Natural killer cell (primary cell): Measurements from ENCODE around the gene MPO. TPM values are rescaled to one million over a fixed set of nuclear protein-coding genes. Genes with fewer than 3 reads are reported as not detected.

Source experiments
- ATAC-seq, 3 donors: fragments of 150-1000 bp in 2 of 3; fragments of 200-7000 bp in 1 of 3; cut with Tn5 transposase; 1 replicate in 1 of 3; 2 replicates in 2 of 3; pipeline ENCODE4 v1.10.0; 2021; ENCODE audit warnings: mild to moderate bottlenecking in 2 of 3, moderate library complexity in 2 of 3
- DNase-seq, 2 donors: peaks; one replicate each; pipeline versions ENCODE4 v3.0.0 to v3.0.0-alpha.2; 2013 to 2021; ENCODE audit warnings: mixed read lengths in 1 of 2
- H3K27ac ChIP-seq: one replicate; pipeline ENCODE4 v1.5.1; 2013; ENCODE audit warnings: mild to moderate bottlenecking, low read length
- H3K27me3 ChIP-seq: one replicate; pipeline ENCODE4 v1.6.1; 2013; ENCODE audit warnings: low read length; ENCODE audit not compliant: control insufficient read depth, insufficient read depth
- H3K36me3 ChIP-seq: one replicate; pipeline ENCODE4 v1.6.1; 2013; ENCODE audit warnings: low read length; ENCODE audit not compliant: control insufficient read depth, insufficient read depth
- H3K4me1 ChIP-seq: one replicate; pipeline ENCODE4 v1.6.1; 2013; ENCODE audit warnings: low read length; ENCODE audit not compliant: control insufficient read depth, insufficient read depth
- H3K4me3 ChIP-seq: one replicate; pipeline ENCODE4 v1.5.1; 2013; ENCODE audit warnings: low read length
- H3K9me3 ChIP-seq: one replicate; pipeline ENCODE4 v1.6.1; 2013; ENCODE audit warnings: low read length; ENCODE audit not compliant: control insufficient read depth, insufficient read depth
- H3K27ac Mint-ChIP-seq, 2 donors: one replicate each; pipeline ENCODE4 v1.8.0; 2022; ENCODE audit warnings: mild to moderate bottlenecking in 2 of 2, mixed read lengths in 2 of 2, moderate library complexity in 1 of 2
- H3K27me3 Mint-ChIP-seq, 2 donors: one replicate each; pipeline ENCODE4 v1.8.0; 2022; ENCODE audit warnings: low read depth in 2 of 2, mixed read lengths in 2 of 2
- H3K36me3 Mint-ChIP-seq: one replicate; pipeline ENCODE4 v1.8.0; 2022; ENCODE audit warnings: mixed read lengths
- H3K4me1 Mint-ChIP-seq, 2 donors: one replicate each; pipeline ENCODE4 v1.8.0; 2022; ENCODE audit warnings: mixed read lengths in 2 of 2
- H3K4me3 Mint-ChIP-seq: one replicate; pipeline ENCODE4 v1.8.0; 2022; ENCODE audit warnings: mild to moderate bottlenecking, moderate library complexity, mixed read lengths
- H3K9me3 Mint-ChIP-seq, 2 donors: one replicate each; pipeline ENCODE4 v1.8.0; 2022; ENCODE audit warnings: mixed read lengths in 2 of 2
- WGBS: methylation state at CpG from one replicate; pipeline ENCODE4 v1.1.7; 2013; ENCODE audit warnings: missing lambda C conversion rate; ENCODE audit not compliant: insufficient coverage; 5-methylcytosine and 5-hydroxymethylcytosine counted together
- intact Hi-C: fragments of 100-400 bp; cut with micrococcal nuclease; formaldehyde crosslinking; loops from one replicate; pipeline ENCODE4 v1.14.2; 2022
- total RNA-seq, 4 donors: library from RNA; stranded (reverse); fragments of 120-200 nt in 1 of 4; gene quantifications; one replicate each; pipeline versions ENCODE4 v1.2.3 to v1.2.4, GENCODE V29; 2013 to 2022
- TF ChIP-seq, protein P1 (sequence below): fragments of 200-600 bp; IDR thresholded peaks from one replicate; pipeline ENCODE4 v1.8.0; 2022; ENCODE audit warnings: antibody characterized with exemption

Gene MPO
- total RNA-seq, 3 donors from 2014 or later (not counting 1 experiment from before 2014, with no cell fraction given): 1.8 to 1.9 TPM; not detected in 1

DNA sequence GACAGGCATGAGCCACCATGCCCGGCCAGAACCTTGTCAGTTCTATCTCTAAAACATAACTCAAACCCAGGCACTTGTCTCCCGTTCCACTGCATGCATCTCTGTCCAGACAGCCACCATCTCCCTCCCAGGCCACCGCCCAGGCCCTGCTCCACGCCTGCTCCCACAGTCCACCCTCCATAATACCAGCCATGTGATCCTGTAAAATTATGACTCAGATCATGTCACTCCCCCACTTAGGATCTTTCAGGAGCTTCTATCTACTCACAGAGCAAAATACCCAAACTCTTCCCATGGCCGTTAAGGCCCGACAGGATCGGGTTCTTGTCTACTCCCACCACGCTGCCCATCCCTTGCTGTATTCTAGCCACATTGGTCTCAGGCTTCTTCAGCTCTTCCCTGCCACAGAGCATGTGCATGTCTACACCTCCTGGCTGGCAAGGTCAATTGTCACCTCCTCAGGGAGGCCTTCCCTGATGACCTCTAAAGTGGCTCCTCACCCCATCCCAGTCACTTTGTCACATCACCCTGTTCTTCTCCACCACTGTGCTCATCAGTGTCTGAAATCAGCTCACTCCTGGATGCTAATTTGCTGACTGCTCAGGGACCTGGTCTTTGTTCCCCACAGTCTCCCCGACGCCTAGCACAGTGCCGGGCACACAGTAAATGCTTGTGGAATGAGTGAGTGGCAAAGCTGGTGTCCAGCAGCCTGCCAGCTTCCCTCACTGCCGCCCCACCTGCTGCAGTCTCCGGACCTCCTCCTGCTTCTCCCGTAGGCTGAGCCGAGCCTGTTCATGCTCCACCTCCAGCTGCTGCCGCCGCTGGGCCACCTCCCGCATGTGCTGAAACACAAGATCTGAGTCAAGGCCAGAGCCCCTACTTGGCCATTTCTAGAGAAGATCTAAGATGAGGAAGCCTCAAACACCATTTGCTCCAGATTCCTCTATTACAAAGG lies 41.1 kb upstream of the MPO start:
- peaks cover 43 to 48% of the 10 kb centered on the region in 2 donors for H3K4me1 Mint-ChIP-seq
- H3K27ac Mint-ChIP-seq: peak overlapping the region; percentile 41 to 70
- ATAC-seq (no peak), DNase-seq (no peak)
- peaks cover 70% of the 10 kb centered on the region for H3K4me1 ChIP-seq
- H3K9me3 Mint-ChIP-seq: no peaks in the 10 kb centered on the region
- TF ChIP-seq, protein P1, sequence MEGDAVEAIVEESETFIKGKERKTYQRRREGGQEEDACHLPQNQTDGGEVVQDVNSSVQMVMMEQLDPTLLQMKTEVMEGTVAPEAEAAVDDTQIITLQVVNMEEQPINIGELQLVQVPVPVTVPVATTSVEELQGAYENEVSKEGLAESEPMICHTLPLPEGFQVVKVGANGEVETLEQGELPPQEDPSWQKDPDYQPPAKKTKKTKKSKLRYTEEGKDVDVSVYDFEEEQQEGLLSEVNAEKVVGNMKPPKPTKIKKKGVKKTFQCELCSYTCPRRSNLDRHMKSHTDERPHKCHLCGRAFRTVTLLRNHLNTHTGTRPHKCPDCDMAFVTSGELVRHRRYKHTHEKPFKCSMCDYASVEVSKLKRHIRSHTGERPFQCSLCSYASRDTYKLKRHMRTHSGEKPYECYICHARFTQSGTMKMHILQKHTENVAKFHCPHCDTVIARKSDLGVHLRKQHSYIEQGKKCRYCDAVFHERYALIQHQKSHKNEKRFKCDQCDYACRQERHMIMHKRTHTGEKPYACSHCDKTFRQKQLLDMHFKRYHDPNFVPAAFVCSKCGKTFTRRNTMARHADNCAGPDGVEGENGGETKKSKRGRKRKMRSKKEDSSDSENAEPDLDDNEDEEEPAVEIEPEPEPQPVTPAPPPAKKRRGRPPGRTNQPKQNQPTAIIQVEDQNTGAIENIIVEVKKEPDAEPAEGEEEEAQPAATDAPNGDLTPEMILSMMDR: no peak
- H3K27me3 Mint-ChIP-seq: no peaks in the 10 kb centered on the region
- intact Hi-C loops: no loop called here
- H3K4me3 ChIP-seq: no peak overlapping the region
- no peak overlapping the region for H3K4me3 Mint-ChIP-seq
- no peak overlapping the region for H3K27ac ChIP-seq
- H3K27me3 ChIP-seq: no peaks in the 10 kb centered on the region
- H3K36me3 ChIP-seq: peaks cover 51% of the 10 kb centered on the region
- peaks cover 7% of the 10 kb centered on the region for H3K36me3 Mint-ChIP-seq
- H3K9me3 ChIP-seq: no peaks in the 10 kb centered on the region
- 96% methylated on average over 18 of the region's 18 CpGs for WGBS

DNA sequence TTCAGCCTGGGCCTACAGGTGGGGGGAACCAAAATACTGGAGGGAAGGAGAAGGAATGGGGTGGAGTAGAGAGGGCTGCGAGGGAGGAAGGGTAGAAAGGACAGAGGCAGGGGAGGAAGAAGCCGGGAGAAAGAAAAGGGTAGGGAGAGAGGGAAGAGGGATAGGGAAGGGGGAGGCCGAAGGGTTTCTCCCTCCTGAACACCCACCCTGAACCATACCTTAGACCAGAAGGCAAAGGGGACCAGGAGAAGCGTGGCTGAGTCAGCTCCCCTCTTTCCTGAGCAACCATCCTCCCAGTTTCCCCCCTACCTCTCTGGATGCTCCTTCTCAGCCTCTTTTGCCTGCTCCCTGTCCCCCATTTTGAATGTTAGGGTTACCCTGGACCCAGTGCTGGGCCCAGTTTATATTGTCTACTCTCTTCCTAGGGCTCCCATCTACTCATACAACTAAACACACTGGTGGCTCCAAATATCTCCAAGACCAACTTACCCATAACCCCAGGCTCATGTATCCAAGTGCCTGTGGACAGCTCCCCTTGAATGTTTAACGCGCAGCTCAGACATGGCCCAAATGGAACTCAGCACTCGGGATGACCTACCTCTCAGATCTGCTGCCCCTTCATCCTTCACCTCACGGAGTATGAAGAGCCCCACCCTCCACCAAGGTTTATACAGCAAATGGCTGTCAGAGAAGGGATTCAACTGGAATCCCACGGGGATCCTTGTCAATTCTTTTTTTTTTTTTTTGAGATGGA lies 40.0 kb upstream of the MPO start:
- Histone ChIP-seq H3K9me3 (no peaks in the 10 kb centered on the region), H3K4me3 (no peak overlapping the region), H3K36me3 (peaks cover 62% of the 10 kb centered on the region), H3K4me1 (peaks cover 64% of the 10 kb centered on the region), H3K27ac (no peak overlapping the region), H3K27me3 (no peaks in the 10 kb centered on the region)
- H3K4me1 Mint-ChIP-seq: peaks cover 32 to 37% of the 10 kb centered on the region in 2 donors
- no peaks in the 10 kb centered on the region for H3K27me3 Mint-ChIP-seq
- no peaks in the 10 kb centered on the region for H3K9me3 Mint-ChIP-seq
- no peak overlapping the region for H3K4me3 Mint-ChIP-seq
- peaks cover 7% of the 10 kb centered on the region for H3K36me3 Mint-ChIP-seq
- TF ChIP-seq, protein P1: no peak
- ATAC-seq (no peak), DNase-seq (no peak)
- WGBS: 95% methylated on average over 7 of the region's 9 CpGs
- peak overlapping the region; percentile 11 to 70 for H3K27ac Mint-ChIP-seq
- intact Hi-C loops: no loop called here

DNA sequence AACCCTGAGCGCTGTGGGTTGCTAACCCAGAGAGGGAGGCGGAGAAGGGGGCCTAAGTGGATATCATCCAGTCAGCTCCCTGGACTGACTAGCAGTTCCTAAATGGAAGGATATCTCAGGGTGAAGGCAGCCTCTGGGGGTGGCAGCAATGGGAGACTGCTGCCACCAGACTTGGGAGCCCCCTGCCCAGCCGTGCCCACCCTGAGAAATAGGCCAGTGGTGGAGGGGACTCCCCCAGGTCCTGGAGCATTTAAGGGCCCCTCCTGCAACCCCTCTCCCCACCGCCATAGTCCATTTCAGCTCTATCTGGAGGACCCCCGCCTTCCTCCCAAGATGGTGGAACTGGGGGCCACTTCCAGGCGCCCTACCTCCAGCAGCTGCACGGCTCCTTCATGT lies 39.4 kb upstream of the MPO start:
- Mint-ChIP-seq H3K36me3 (peaks cover 7% of the 10 kb centered on the region), H3K27ac (peak overlapping the region; percentile 11 to 70), H3K4me1 (peaks cover 26 to 35% of the 10 kb centered on the region in 2 donors), H3K27me3 (no peaks in the 10 kb centered on the region), H3K4me3 (no peak overlapping the region), H3K9me3 (no peaks in the 10 kb centered on the region)
- Histone ChIP-seq H3K27me3 (no peaks in the 10 kb centered on the region), H3K4me1 (peaks cover 58% of the 10 kb centered on the region), H3K9me3 (no peaks in the 10 kb centered on the region), H3K36me3 (peaks cover 67% of the 10 kb centered on the region), H3K27ac (no peak overlapping the region), H3K4me3 (no peak overlapping the region)
- ATAC-seq (no peak), DNase-seq (no peak)
- TF ChIP-seq, protein P1: no peak
- intact Hi-C loops: no loop called here
- 98% methylated on average over 6 of the region's 7 CpGs for WGBS
